ENCODE data around the gene MAPK13. TPM values are rescaled to one million over a fixed set of nuclear protein-coding genes. Genes with fewer than 3 reads are reported as not detected.

The MAPK13 gene
- total RNA-seq, 2 donors from 2014 or later, result 14.6 to 16.0 TPM

- peaks cover 34% of the 10 kb centered on the region for H3K36me3 ChIP-seq (ENCODE audit: control insufficient read depth, insufficient read depth, low read length)
- no peaks in the 10 kb centered on the region for H3K27me3 ChIP-seq (ENCODE audit: control insufficient read depth, insufficient read depth, low read length, poor library complexity, severe bottlenecking)
- Mint-ChIP-seq H3K4me3 (no peak overlapping the region), H3K9me3 (no peaks in the 10 kb centered on the region), H3K36me3 (ENCODE audit: low read depth) (peaks cover 12% of the 10 kb centered on the region), H3K27me3 (ENCODE audit: insufficient read depth) (no peaks in the 10 kb centered on the region), H3K4me1 (peaks cover 35% of the 10 kb centered on the region), H3K27ac (no peak overlapping the region)
- H3K4me1 ChIP-seq (ENCODE audit: control insufficient read depth, insufficient read depth, low read length), result peaks cover 9% of the 10 kb centered on the region
- WGBS, 2 experiments (ENCODE audit: insufficient coverage in 1 of 2, insufficient read length in 1 of 2), result 97 to 100% methylated on average over 4 to 6 of the region's 6 CpGs
- H3K9me3 ChIP-seq (ENCODE audit: control insufficient read depth, low read length), result no peaks in the 10 kb centered on the region
- no peak for DNase-seq
- TF ChIP-seq CTCF (conservative IDR thresholded peaks at IDR 0.05), result no peak
- H3K4me3 ChIP-seq (ENCODE audit: low read length), result no peak overlapping the region
- no peak overlapping the region for H3K9ac ChIP-seq (ENCODE audit: extremely low read depth, low read length, poor library complexity, severe bottlenecking)
- no peak overlapping the region for H3K27ac ChIP-seq (ENCODE audit: low read depth, low read length)
Observed at GRCh38 chr6:36099869-36100483, 30.3 kb upstream of the MAPK13 start.

- Histone ChIP-seq H3K36me3 (ENCODE audit: control insufficient read depth, insufficient read depth, low read length) (peaks cover 35% of the 10 kb centered on the region), H3K9ac (ENCODE audit: extremely low read depth, low read length, poor library complexity, severe bottlenecking) (no peak overlapping the region), H3K9me3 (ENCODE audit: control insufficient read depth, low read length) (no peaks in the 10 kb centered on the region), H3K27me3 (ENCODE audit: control insufficient read depth, insufficient read depth, low read length, poor library complexity, severe bottlenecking) (no peaks in the 10 kb centered on the region), H3K27ac (ENCODE audit: low read depth, low read length) (no peak overlapping the region), H3K4me3 (ENCODE audit: low read length) (no peak overlapping the region), H3K4me1 (ENCODE audit: control insufficient read depth, insufficient read depth, low read length) (peaks cover 5% of the 10 kb centered on the region)
- Mint-ChIP-seq H3K4me1 (peaks cover 21% of the 10 kb centered on the region), H3K9me3 (no peaks in the 10 kb centered on the region), H3K27ac (no peak overlapping the region), H3K27me3 (ENCODE audit: insufficient read depth) (no peaks in the 10 kb centered on the region), H3K36me3 (ENCODE audit: low read depth) (peaks cover 11% of the 10 kb centered on the region), H3K4me3 (no peak overlapping the region)
- 100% methylated on average over 2 of the region's 3 CpGs for WGBS, 2 experiments (ENCODE audit: insufficient coverage in 1 of 2, insufficient read length in 1 of 2)
- DNase-seq, result no peak
- TF ChIP-seq CTCF (conservative IDR thresholded peaks at IDR 0.05), result no peak
Observed at GRCh38 chr6:36101691-36102090, 28.6 kb upstream of the MAPK13 start.

GRCh38 chr6:36102853-36103252 is 27.5 kb upstream of the MAPK13 start:
- H3K4me1 ChIP-seq (ENCODE audit: control insufficient read depth, insufficient read depth, low read length), result peaks cover 5% of the 10 kb centered on the region
- Mint-ChIP-seq H3K27ac (no peak overlapping the region), H3K4me3 (no peak overlapping the region), H3K36me3 (ENCODE audit: low read depth) (peaks cover 16% of the 10 kb centered on the region), H3K9me3 (no peaks in the 10 kb centered on the region), H3K4me1 (peaks cover 18% of the 10 kb centered on the region), H3K27me3 (ENCODE audit: insufficient read depth) (no peaks in the 10 kb centered on the region)
- H3K27ac ChIP-seq (ENCODE audit: low read depth, low read length), result no peak overlapping the region
- H3K27me3 ChIP-seq (ENCODE audit: control insufficient read depth, insufficient read depth, low read length, poor library complexity, severe bottlenecking), result no peaks in the 10 kb centered on the region
- DNase-seq, result no peak
- H3K36me3 ChIP-seq (ENCODE audit: control insufficient read depth, insufficient read depth, low read length), result peaks cover 38% of the 10 kb centered on the region
- H3K9ac ChIP-seq (ENCODE audit: extremely low read depth, low read length, poor library complexity, severe bottlenecking), result no peak overlapping the region
- 68% methylated on average over 4 of the region's 4 CpGs; no CpG with 5 or more reads in 1 of the 2 experiments for WGBS, 2 experiments (ENCODE audit: insufficient coverage in 1 of 2, insufficient read length in 1 of 2)
- H3K9me3 ChIP-seq (ENCODE audit: control insufficient read depth, low read length), result no peaks in the 10 kb centered on the region
- no peak overlapping the region for H3K4me3 ChIP-seq (ENCODE audit: low read length)
- no peak for TF ChIP-seq CTCF (conservative IDR thresholded peaks at IDR 0.05)

Data from endodermal cell (in vitro differentiated cells).